HS-27A (cell line): ENCODE results near the gene OS9.

ENCODE experiments used
- DNase-seq: peaks from one replicate; pipeline ENCODE4 v3.0.0-alpha.2; 2012; ENCODE audit warnings: low read depth, missing footprints

OS9 gene

GRCh38 chr12:57754411-57755193 lies 60.7 kb downstream of the OS9 start, which contains the start of gene MARCHF9:
Gene MARCHF9 (plus strand): TSS chr12:57755103. CDS start chr12:57755529, 426 bp downstream.
- DNase-seq: no peak

GRCh38 chr12:57755194-57755453 lies 61.2 kb downstream of the OS9 start:
- DNase-seq: no peak

- no peak for DNase-seq
Measured at GRCh38 chr12:57755454-57756372, 61.8 kb downstream of the OS9 start.

- no peak for DNase-seq
Measured at GRCh38 chr12:57756406-57757341, 62.7 kb downstream of the OS9 start.

- no peak for DNase-seq
Measured at GRCh38 chr12:57757771-57758170, 63.8 kb downstream of the OS9 start.

GRCh38 chr12:57758552-57759359 lies 64.8 kb downstream of the OS9 start:
- no peak for DNase-seq

GRCh38 chr12:57759360-57759980 lies 65.5 kb downstream of the OS9 start:
- DNase-seq: no peak

GRCh38 chr12:57760347-57760982 lies 66.5 kb downstream of the OS9 start:
- no peak for DNase-seq

- no peak for DNase-seq
Measured at GRCh38 chr12:57761391-57761998, 67.6 kb downstream of the OS9 start.

GRCh38 chr12:57762463-57762862 lies 68.5 kb downstream of the OS9 start:
- DNase-seq: no peak

GRCh38 chr12:57763881-57764661 lies 70.1 kb downstream of the OS9 start:
- DNase-seq: no peak

- no peak for DNase-seq
Measured at GRCh38 chr12:57764662-57765002, 70.7 kb downstream of the OS9 start.

- no peak for DNase-seq
Measured at GRCh38 chr12:57765003-57765697, 71.2 kb downstream of the OS9 start.

- no peak for DNase-seq
Measured at GRCh38 chr12:57765698-57766463, 71.9 kb downstream of the OS9 start.

- no peak for DNase-seq
Measured at GRCh38 chr12:57766464-57767304, 72.8 kb downstream of the OS9 start, which contains the start of gene CYP27B1. Gene CYP27B1 (minus strand): TSS chr12:57767078. CDS start chr12:57767041, 37 bp downstream.

- no peak for DNase-seq
Measured at GRCh38 chr12:57767305-57767698, 73.4 kb downstream of the OS9 start.

GRCh38 chr12:57767876-57768275 lies 73.9 kb downstream of the OS9 start:
- no peak for DNase-seq
